Left renal cortex interstitium (tissue), 4 donors: ENCODE results near the gene FBXO2. TPM values are rescaled to one million over a fixed set of nuclear protein-coding genes. Genes with fewer than 3 reads are reported as not detected.
"Not testable (repeated sequence)": the region's sequence is repeated elsewhere in the genome, so short reads cannot be mapped to it uniquely, and the experiment has no call there.

Experiments used
- DNase-seq, 4 donors: peaks; one replicate each; pipeline ENCODE4 v3.0.0-alpha.2; 2013; ENCODE audit warnings: low read depth in 4 of 4, low spot score in 2 of 4, missing footprints in 1 of 4
- polyA plus RNA-seq, 4 donors: library from polyadenylated mRNA; unstranded; fragments of 120-200 nt; gene quantifications; one replicate each; pipeline ENCODE4 v1.2.1, GENCODE V29; 2013; ENCODE audit not compliant: insufficient read length in 4 of 4

FBXO2 gene
- polyA plus RNA-seq, 4 donors, result 1.4 to 1.7 (median 1.5) TPM

- DNase-seq, result no peak
Observed at GRCh38 chr1:11654939-11655808, 945 bp upstream of the FBXO2 start.

GRCh38 chr1:11653861-11654136, 430 bp downstream of the FBXO2 start:
- DNase-seq, result no peak

GRCh38 chr1:11653101-11653860, 948 bp downstream of the FBXO2 start:
- DNase-seq, result no peak

- DNase-seq, result no peak
Observed at GRCh38 chr1:11652203-11652780, 1.9 kb downstream of the FBXO2 start.

- no peak for DNase-seq
Observed at GRCh38 chr1:11651017-11651416, 3.2 kb downstream of the FBXO2 start.

GRCh38 chr1:11650331-11650991, 3.8 kb downstream of the FBXO2 start:
- no peak for DNase-seq

- no peak for DNase-seq
Observed at GRCh38 chr1:11649624-11650330, 4.5 kb downstream of the FBXO2 start.

- DNase-seq, result no peak
Observed at GRCh38 chr1:11649237-11649623, 5.0 kb downstream of the FBXO2 start.

- no peak for DNase-seq
Observed at GRCh38 chr1:11648732-11649158, 5.5 kb downstream of the FBXO2 start.

GRCh38 chr1:11648039-11648438, 6.2 kb downstream of the FBXO2 start:
- DNase-seq, result no peak

GRCh38 chr1:11647333-11647732, 6.9 kb downstream of the FBXO2 start:
- no peak for DNase-seq

GRCh38 chr1:11646317-11646716, 7.9 kb downstream of the FBXO2 start:
- DNase-seq, result no peak

GRCh38 chr1:11645670-11646265, 8.5 kb downstream of the FBXO2 start:
- DNase-seq, result no peak

- DNase-seq, result no peak
Observed at GRCh38 chr1:11645270-11645669, 9.0 kb downstream of the FBXO2 start.

GRCh38 chr1:11643782-11644181, 10.4 kb downstream of the FBXO2 start:
- no peak for DNase-seq

- DNase-seq, result not testable (repeated sequence)
Observed at GRCh38 chr1:11642418-11643017, 11.7 kb downstream of the FBXO2 start.

- DNase-seq, result no peak
Observed at GRCh38 chr1:11641776-11642305, 12.4 kb downstream of the FBXO2 start.

- no peak for DNase-seq
Observed at GRCh38 chr1:11640944-11641343, 13.3 kb downstream of the FBXO2 start.

GRCh38 chr1:11640101-11640500, 14.1 kb downstream of the FBXO2 start:
- no peak for DNase-seq
